ENCODE results near the gene C11orf16.

- no peak for TF ChIP-seq CTCF (IDR thresholded peaks at IDR 0.05)
- TF ChIP-seq ZFX (IDR thresholded peaks at IDR 0.05; ENCODE audit: borderline replicate concordance) = no peak
These were observed 24.1 kb upstream of the C11orf16 start for GRCh38 chr11:8956860-8957259.

Data from 22Rv1 (cell line).